HG03575 (cell line): Measurements from ENCODE around the gene TRPM1.

Experiments
- ATAC-seq: cut with Tn5 transposase; IDR thresholded peaks from one replicate; pipeline ENCODE4 v1.9.1; 2021; ENCODE audit not compliant: unreplicated experiment, insufficient number of reproducible peaks, low FRiP score; ENCODE audit errors: extremely low read depth

TRPM1 gene

DNA sequence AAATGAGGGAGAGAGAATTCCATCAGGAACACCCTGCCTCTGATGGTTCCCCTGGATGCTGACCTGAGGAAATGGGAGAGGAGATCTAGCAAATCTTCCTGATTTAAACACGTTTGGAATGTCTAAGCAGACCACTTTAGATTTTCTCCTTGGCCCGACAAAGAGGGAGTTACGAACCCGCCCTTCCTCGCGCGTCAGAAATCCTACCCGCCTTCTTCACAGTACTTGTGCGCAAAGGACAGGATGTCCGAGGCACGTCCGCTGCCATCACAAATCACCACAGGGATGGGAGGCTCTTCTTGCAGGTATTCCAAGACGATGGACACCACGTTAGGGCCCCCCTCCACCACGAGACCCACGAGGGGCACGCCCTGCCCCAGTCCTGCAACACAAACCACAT lies 38.6 kb downstream of the TRPM1 start:
- ATAC-seq, result no peak

DNA sequence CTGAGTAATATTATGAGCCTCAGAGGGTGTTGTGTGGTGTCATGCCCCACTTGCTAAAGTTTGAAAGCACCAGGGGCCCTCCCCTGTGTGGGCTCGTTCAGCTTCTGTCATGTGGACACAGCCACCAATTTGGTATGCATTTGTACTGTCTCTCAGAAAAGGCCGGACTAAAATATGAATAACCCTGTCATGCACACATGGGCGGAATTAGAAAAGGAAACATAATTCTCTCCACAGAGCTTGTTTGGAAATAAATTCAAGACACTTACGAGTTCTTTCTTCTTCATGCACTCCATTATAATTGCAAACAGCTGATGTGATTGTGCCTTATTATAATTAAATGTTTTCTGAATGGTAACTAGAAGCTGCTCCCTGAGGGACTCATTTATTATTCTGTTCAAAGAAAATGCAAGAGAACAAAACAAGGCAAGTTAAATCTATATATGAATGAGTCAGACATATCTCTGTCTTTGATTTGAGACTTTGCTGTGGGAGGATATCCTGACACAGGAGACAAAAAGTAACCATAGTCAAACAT lies 39.1 kb downstream of the TRPM1 start:
- ATAC-seq, result no peak

DNA sequence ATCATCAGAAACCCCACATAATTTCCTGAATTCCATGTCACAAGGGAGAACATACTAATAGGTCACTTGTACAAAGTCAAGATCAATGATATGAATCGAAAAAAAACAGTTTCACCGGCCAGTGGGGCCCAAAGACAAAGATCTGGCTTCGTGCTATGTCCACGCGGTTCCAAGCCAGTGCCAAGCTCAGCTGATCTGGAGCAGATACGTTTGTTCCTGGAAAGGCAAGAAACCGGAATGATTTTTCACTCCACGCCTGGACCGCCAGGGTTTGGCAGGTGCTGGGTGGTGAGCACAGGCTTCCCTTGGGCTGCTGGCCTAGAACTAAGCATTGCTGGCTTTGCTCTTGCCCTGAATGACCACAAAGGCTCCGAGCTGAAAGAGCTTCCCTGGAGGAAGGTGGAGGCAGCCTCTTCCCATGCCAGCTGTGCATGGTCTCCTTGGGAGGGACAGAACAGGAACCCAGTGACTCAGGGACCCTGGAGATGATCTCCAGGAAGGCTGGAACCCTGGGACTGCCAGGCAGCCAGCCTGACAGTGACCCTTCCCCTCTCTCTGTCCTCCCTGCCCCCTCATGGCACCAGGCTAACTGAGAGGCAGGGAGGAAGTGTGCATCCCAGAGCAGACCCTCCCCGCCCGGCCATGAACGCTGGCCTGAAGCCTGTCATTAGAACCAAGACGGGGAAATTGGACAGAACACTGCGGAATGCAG lies 40.9 kb downstream of the TRPM1 start:
- ATAC-seq, result no peak

DNA sequence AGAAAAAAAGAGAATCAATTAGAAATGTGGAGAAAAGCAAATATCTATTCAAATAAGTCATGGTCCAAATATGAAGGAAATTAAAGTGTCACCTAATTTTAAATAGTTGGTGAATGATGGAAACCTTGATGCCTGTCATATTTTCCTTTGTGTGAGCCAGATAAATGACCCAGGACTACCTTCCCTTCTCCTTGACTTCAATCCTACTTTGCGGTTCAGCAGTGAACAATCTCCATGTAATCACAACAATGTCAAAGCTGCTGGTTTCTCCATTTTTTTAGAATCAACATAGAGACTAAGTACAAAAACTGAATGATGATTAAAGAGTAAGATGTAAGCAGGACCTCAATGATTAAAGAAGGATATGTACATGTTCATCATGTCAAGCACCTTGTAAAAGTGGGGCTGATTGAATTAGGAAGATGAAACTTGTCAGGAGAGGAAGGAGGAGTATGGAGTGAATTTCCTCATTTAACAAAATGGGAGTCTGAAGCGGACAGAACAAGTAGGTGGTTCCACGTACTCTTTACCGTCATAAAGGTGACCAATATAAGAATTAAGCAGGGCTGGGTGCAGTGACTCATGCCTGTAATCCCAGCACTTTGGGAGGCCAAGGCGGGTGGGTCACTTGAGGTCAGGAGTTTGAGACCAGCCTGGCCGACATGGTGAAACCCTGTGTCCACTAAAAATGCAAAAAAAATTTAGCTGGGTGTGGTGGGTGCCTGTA lies 43.1 kb downstream of the TRPM1 start:
- ATAC-seq, result no peak

DNA sequence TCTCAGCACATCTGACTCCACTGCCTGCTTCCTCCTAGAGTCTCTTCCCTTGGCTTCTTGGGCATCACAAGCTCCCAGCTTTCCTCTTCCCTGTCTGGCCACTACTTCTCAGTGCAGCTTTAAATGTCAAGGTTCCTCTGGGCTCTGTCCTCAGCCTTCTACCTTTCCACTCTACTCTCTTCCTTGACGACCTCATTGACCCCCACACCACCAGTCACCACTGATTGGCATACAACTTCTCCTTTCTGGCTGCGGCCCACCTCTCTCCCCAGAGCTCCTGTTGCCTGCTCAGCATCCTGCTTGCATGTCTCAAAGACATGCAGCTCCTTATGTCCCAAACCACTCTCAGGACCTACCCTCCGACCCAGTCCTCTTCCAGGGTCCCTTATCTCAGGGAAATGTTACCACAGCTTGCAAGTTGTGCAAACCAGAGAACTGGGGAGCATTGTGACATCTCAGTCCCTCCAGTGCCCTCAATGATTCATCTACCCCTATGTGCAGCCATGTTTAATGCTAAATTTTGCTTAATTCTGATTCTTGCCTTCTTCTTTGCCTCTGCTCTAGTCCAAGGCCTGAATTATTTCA lies 49.9 kb downstream of the TRPM1 start:
- no peak for ATAC-seq

DNA sequence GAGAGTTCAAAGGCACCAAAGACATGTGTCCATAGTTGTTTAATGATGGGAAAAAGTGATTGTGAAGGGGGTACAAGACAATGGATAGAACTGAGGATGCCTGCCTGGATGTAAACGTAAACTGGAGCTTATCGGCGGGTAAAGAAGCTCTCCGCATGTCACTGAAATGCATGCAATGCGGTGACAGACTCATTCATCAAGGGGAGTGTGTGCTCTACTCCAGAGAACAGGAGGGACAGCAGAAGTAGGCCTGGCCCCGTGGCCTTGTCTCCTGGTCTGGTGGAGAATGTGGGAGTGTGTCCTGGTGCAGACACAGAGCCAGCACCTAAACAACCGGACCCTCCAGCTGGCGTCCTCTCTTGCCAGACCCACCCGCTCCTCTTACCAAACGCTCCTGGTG lies 50.6 kb downstream of the TRPM1 start:
- ATAC-seq, result no peak

DNA sequence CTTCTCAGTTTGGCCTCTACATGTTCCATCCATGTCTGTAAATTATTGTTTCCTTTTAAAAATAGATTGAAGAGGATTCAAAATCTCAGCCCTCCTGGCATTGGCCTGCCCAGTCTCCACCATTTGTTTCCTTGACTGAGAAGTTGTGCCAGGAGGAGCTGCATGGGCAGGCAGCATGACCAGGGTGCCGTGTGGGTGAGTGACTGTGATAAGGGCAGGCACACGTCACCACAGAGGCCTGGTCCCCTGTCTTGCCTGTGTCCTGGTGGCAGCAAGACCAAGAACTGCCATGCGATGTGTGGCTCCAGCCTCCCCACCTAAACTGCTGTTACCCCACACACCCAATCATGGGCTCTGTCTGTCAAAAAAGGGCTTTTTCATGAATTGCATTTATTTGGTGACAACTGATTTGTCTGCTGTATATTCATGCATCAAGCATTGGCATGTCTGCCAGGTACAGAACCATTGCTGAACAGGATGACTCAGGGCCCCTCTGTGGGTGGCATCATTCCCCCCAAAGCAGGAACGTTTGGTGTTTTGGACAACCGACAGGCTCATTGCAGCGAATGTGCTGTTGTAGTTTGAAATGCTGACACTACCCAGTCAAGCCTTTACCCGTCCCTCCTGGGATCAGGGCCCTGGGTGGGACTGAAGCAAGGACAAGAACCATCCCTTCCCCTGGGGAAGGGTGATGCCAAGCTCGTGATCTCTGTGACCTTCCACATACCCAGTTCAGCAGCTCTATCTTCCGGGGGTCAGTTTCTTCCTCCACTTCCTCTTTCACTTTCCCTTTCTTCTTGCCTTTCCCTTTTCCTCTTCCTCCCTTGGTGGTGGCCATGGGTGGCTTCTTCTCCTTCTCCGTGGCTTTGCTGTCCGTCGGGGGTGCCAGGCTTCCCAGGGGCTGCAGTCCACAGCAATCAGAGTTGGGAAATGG lies 51.6 kb downstream of the TRPM1 start:
- ATAC-seq, result no peak

DNA sequence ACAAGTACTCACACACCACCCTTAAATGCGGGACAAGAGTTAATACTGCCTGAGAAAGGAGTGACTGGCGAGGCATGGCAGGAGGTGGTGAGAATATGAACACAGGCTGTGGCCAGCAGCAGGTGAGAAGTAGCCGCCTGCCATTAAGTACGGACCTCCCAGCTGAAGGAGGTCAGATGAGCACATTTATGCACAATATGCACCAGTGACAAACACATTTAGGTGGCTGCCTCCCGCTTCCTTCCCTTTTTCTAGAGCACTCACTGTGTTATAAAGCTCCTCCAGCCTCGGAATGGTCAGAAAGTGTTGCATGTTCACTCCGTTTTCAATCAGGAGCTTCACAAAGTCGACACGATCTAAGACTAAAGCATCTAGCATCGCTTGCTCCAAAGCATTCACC lies 52.4 kb downstream of the TRPM1 start:
- no peak for ATAC-seq

- ATAC-seq, result no peak
These were observed 54.1 kb downstream of the TRPM1 start for GRCh38 chr15:31047437-31047836.

DNA sequence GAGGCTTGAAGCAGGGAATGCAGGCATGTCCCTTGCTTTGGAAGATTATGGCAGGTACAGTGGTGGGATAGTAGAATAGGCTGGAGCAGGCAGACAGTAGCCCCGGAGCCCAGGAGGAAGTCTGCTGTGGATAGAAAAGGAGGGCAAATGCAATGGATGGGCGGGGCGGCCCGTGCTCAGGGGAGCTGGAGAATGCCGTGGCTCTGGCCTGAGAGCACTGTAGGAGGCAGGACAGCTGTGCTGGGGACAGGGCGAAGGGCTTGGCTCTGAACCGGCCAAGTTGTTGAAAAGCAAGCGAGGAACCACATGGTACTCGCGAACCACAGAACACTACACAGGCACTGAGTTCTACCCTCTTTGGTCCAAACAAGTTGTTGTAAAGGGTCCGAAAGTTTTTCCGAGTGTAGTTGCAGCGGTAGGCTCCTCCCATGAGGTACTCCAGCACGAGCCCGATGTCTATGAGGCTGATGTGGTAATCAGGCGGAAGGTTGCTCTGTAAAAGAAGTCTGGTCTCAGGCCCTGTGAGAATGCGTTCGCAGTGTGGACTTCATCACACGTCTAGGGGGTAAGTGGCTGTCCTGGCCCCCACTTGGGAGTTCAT lies 54.7 kb downstream of the TRPM1 start:
- ATAC-seq, result no peak

GRCh38 chr15:31045606-31046005 lies 55.9 kb downstream of the TRPM1 start:
- ATAC-seq, result no peak

GRCh38 chr15:31042751-31043150 lies 58.8 kb downstream of the TRPM1 start:
- no peak for ATAC-seq

GRCh38 chr15:31041610-31042009 lies 59.9 kb downstream of the TRPM1 start:
- ATAC-seq, result no peak

DNA sequence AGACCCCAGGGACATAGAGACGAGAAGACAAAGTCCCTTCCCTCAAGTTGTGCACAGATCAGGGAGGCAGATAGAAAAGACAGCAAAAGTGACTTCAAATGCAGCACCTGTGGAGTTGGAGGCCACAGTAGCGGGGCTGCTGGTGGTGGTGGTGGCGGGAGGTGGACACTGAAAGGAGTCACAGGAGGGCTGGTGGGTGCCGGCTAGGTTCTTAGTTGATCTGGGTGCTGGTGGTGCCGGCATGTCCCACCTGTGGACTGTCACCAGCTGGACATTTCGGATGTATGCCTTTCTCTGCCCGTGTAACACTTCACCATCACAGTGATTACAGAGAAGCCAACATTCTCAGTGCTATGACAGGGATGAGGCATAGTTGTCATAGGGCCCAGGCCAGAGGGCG lies 60.9 kb downstream of the TRPM1 start:
- no peak for ATAC-seq

DNA sequence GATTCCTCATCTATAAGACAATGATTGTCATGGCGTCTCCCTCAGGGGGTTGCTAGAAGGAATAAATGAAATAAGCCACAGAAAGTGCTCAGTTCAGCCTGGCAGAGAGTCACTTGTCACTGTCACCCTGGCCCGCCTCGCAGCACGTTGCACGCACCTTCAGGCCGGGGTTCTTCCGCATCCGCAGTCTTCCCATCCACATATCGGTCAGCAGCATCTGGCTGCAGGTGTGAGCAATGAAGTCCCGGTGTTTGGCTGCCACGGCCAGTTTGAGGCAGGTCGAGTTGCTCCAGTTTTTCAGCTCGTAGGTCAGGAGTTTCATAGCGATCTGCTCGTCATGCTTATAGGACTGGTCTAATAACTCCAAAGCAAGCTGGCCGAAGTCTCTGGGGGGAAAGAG lies 61.6 kb downstream of the TRPM1 start:
- ATAC-seq, result no peak

DNA sequence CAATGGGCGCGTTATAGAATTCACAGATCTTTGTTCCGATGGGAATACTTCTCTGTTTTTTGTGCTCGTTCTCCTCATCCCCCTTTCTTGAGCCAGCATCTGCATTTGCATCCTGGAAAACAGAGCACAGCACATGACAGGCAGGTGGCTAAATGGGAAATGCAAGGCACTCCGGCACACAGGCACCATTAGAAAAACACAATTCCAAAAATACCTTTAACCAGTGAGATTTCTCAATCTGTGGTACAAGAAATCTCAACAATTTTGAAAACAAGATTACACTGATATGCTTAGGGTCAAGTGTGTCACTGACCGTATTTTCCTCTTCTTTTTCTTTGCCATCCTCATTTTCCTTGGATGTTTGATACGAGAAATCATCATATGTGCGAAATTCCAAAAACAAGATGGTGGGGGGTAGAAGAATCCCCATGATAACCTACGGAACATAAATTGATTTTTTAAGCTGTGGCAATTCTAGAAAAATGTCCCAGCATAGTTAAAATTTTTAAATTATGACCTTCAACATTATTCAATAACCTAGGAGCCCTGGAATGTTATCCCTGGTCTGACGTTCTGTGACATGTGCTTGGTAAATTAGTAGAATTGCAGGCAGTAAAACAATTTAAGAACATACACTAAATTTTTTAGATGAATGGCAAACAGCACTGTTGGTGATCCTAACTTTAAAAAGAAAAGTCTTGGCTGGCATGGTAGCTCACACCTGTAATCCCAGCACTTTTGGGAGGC lies 63.6 kb downstream of the TRPM1 start:
- no peak for ATAC-seq

DNA sequence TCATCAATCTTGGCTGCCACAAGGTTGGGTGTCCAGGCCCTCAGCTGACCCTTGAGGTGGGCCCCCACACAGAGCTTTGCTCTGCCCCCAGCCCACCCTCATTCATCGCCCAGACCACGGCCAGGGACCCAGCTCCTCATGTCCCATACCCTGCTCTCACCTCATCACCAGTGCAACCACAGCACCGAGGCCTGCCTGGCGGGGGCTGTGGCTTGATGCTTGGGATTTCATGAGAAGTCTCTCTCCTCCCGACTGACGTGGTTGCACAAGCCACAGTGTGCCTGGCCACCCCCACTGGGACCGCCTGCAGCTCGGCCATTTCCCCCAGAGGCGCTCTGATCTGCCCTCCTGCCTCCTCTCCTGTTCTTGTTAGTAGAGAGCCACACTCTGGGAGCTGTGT lies 64.7 kb downstream of the TRPM1 start:
- no peak for ATAC-seq

- no peak for ATAC-seq
These were observed 65.9 kb downstream of the TRPM1 start for GRCh38 chr15:31035610-31036009.
